Pancreas (tissue), 10 donors: ENCODE data around the gene BRPF3. TPM values are rescaled to one million over a fixed set of nuclear protein-coding genes. Genes with fewer than 3 reads are reported as not detected.

Experiments
- ATAC-seq, 4 donors: fragments of 200-7000 bp; cut with Tn5 transposase; one replicate each; pipeline versions ENCODE4 v1.8.0 to v1.9.1; 2020; ENCODE audit warnings: mild to moderate bottlenecking in 4 of 4, moderate library complexity in 4 of 4
- DNase-seq, 6 donors: peaks; one replicate each; pipeline ENCODE4 v3.0.0-alpha.2; 2020
- FAIRE-seq: peaks from 2 replicates; lab custom pipeline; 2012; peaks lifted over from hg19 to GRCh38; lab: Jason Lieb, UNC
- H3K27ac ChIP-seq, 4 donors: fragments of 200-600 bp; sonication (generic); 1 replicate in 3 of 4; 2 replicates in 1 of 4; pipeline versions ENCODE4 v1.5.0 to v1.8.0; 2020
- H3K27me3 ChIP-seq, 4 donors: fragments of 200-600 bp; one replicate each; pipeline ENCODE4 v1.8.0; 2021
- H3K36me3 ChIP-seq, 3 donors: fragments of 200-600 bp; sonication (generic) in 1 of 3; one replicate each; pipeline versions ENCODE4 v1.5.0 to v1.8.0; 2020 to 2021
- H3K4me1 ChIP-seq, 3 donors: fragments of 200-600 bp; one replicate each; pipeline ENCODE4 v1.8.0; 2021
- H3K4me3 ChIP-seq, 4 donors: fragments of 200-600 bp; sonication (generic) in 2 of 4; one replicate each; pipeline versions ENCODE4 v1.5.0 to v1.8.0; 2020 to 2021
- H3K9me3 ChIP-seq, 4 donors: fragments of 200-600 bp; one replicate each; pipeline ENCODE4 v1.8.0; 2021
- WGBS, 2 donors: extraction: QIAGEN DNeasy Blood & Tissue Kit; methylation state at CpG; one replicate each; pipeline ENCODE4 v1.1.7; 2013; 5-methylcytosine and 5-hydroxymethylcytosine counted together
- intact Hi-C, 3 donors: fragments of 100-400 bp; cut with DNase I; formaldehyde crosslinking; loops; one replicate each; pipeline versions ENCODE4 v1.11.1 to v1.14.2; 2022
- polyA plus RNA-seq, 2 donors: library from polyadenylated mRNA; stranded (reverse); fragments of 200-250 nt; gene quantifications; one replicate each; pipeline ENCODE4 v1.2.3, GENCODE V29; 2013
- total RNA-seq, 6 donors: library from RNA; stranded (reverse); fragmentation: NEBNext Ultra II Directional in 4 of 6; extraction: Animal tissue kit (Norgen Biotek cat#: 25700) in 4 of 6; gene quantifications; one replicate each; pipeline versions ENCODE4 v1.2.1 to v1.2.4, GENCODE V29; 2021 to 2023
- TF ChIP-seq, protein P1 (sequence below), 4 donors: fragments of 200-600 bp; sonication (generic) in 3 of 4; IDR thresholded peaks; one replicate each; pipeline versions ENCODE4 v1.5.0 to v1.8.0; 2021; ENCODE audit warnings: antibody characterized with exemption in 4 of 4
- donor health status: healthy with polysubstance abuse.
- donor health status: DM: no; HTN: no; CAD: no; lungs with moderate emphysema.
- donor health status: DM: no; HTN: no; CAD: no.
- donor health status: control.
- donor health status: control.
- donor health status: Bipolar disorder and iron deficiency.
- donor health status: DM: yes; HTN: yes; CAD: no.
- donor health status: DM: no; HTN: no; CAD: no.
- donor health status: DM: no; HTN: no; CAD: no.
- donor health status: DM: yes; HTN: yes; CAD: no.

The BRPF3 gene
- total and polyA plus RNA-seq, 8 donors: 8.4 to 27.0 (median 20.5) TPM

DNA sequence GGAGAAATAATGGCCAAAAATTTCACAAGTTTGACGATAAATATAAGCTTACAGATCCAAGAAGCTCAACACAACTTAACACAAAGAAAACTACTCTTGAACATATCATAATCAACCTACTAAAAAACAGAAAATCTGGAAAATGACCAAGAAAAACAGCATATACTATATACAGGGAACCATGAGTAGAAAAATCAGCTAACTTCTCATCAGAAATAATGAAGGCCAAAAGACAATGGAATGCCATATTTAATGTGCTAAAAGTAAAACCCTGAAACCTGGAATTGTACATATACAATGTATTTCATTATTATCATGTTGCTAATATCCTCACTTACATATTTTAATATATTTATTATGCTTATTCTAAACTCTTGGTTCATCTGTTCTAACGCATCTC lies 40.9 kb upstream of the BRPF3 start:
- ATAC-seq: no peak
- DNase-seq: no peak
- WGBS, 2 donors: 96 to 98% methylated on average over 2 of the region's 2 CpGs
- peak; percentile 47 for FAIRE-seq
- no peak overlapping the region for H3K4me3 ChIP-seq
- H3K9me3 ChIP-seq: no peaks in the 10 kb centered on the region
- TF ChIP-seq, protein P1, sequence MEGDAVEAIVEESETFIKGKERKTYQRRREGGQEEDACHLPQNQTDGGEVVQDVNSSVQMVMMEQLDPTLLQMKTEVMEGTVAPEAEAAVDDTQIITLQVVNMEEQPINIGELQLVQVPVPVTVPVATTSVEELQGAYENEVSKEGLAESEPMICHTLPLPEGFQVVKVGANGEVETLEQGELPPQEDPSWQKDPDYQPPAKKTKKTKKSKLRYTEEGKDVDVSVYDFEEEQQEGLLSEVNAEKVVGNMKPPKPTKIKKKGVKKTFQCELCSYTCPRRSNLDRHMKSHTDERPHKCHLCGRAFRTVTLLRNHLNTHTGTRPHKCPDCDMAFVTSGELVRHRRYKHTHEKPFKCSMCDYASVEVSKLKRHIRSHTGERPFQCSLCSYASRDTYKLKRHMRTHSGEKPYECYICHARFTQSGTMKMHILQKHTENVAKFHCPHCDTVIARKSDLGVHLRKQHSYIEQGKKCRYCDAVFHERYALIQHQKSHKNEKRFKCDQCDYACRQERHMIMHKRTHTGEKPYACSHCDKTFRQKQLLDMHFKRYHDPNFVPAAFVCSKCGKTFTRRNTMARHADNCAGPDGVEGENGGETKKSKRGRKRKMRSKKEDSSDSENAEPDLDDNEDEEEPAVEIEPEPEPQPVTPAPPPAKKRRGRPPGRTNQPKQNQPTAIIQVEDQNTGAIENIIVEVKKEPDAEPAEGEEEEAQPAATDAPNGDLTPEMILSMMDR (IDR thresholded peaks at IDR 0.05): no peak
- H3K36me3 ChIP-seq: no peaks in the 10 kb centered on the region
- H3K27ac ChIP-seq: no peak overlapping the region
- intact Hi-C loops: no loop called here
- H3K4me1 ChIP-seq: no peaks in the 10 kb centered on the region
- H3K27me3 ChIP-seq: no peaks in the 10 kb centered on the region

DNA sequence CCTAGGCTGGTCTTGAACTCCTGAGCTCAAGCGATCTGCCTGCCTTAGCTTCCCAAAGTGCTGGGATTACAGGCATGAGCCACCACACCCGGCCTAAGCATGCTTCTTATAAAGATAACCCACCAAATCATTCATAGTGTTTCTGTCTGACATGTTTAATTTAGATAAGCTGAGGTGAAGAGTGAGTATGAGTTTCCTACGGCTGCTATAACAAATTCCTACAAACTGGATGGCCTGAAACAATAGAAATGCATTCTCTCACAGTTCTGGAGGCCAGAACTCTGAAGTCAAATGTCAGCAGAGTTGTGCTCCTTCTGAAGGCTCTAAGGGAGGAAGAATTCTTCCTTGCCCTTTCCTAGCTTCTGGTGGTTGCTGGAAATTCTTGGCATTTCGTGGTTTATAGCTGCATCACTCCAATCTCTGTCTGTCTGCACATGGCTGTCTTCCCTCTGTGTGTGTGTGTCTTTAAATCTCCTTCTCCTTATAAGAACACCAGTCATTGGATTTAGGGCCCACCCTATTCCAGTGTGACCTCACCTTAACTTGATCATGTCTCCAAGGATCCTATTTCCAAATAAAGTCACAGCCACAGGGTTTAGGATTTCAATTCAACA lies 36.3 kb upstream of the BRPF3 start:
- Histone ChIP-seq H3K36me3 (no peaks in the 10 kb centered on the region), H3K27ac (no peak overlapping the region), H3K27me3 (no peaks in the 10 kb centered on the region), H3K9me3 (no peaks in the 10 kb centered on the region), H3K4me1 (no peaks in the 10 kb centered on the region), H3K4me3 (no peak overlapping the region)
- TF ChIP-seq, protein P1 (IDR thresholded peaks at IDR 0.05): no peak
- FAIRE-seq: no peak
- ATAC-seq: no peak
- intact Hi-C loops: no loop called here
- DNase-seq: no peak
- WGBS, 2 donors: 92 to 95% methylated on average over 4 of the region's 4 CpGs

DNA sequence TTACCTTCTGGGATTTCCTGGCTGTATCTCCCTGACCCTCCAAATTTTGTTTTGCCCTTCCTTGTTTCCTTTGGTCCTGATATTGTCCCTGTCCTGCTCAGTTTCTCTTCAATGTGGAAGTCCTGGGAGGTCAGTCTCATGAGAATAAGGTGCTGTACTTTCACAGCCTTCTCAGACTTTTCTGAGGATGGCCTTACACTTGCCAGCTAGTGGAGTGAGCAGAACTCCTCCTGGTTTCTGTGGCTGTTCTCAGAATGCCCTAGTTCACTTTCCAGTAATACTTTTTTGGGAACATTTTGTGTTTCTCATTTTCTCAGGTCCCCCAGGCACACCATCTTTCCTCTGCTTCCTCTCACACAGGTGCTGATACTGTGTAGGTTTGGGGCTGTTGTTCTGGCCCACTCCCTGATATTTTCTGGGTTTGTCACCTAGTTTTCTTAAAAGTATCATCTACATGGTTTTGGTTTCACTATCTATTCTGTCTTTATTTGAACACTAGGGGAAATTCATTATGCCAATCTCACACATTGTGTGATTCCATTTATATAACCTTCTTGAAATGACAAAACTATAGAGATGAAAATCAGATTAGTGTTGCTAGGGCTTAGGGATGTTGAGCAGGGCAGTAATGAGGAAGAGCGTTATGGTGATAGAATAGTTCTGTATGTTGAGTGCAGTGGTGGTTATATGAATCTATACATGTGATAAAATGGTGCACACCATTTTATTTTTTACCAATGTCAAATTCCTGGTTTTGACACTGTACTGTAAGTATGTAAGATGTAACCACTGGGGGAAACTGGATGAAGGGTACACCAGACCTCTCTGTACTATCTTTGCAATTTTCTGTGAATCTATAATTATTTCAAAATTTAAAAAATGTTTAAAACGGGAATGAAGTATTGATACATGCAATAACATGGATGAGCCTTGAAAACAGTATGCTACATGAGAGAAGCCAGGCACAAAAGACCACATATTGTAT lies 27.2 kb upstream of the BRPF3 start:
- ATAC-seq: no peak
- no peaks in the 10 kb centered on the region for H3K36me3 ChIP-seq
- H3K27ac ChIP-seq: no peak overlapping the region
- H3K4me3 ChIP-seq: no peak overlapping the region
- H3K27me3 ChIP-seq: no peaks in the 10 kb centered on the region
- no peak for FAIRE-seq
- TF ChIP-seq, protein P1 (IDR thresholded peaks at IDR 0.05): no peak
- DNase-seq: no peak
- WGBS, 2 donors: 91 to 92% methylated on average over 2 of the region's 2 CpGs
- intact Hi-C loops: no loop called here
- no peaks in the 10 kb centered on the region for H3K4me1 ChIP-seq
- H3K9me3 ChIP-seq: no peaks in the 10 kb centered on the region

DNA sequence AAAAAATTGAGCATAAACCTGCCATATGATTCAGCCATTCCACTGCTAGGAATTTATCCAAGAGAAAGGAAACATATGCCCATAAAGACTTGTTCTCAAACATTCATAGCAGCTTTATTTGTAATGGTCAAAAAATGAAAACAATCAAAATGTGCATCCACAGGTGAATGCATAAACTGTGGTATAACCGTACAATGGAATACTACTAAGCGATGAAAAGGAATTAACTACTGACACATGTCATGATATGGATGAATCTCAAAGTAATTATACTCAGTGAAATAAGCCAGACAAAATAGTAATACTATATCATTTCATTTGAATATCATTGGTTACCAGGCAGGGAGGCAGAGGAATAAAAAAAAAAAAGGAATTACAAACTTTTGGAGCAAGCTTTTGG lies 25.8 kb upstream of the BRPF3 start:
- WGBS, 2 donors: 99 to 100% methylated on average over 2 of the region's 2 CpGs
- no peak for FAIRE-seq
- H3K27me3 ChIP-seq: no peaks in the 10 kb centered on the region

More for the DNA sequence above, 25.8 kb upstream of the BRPF3 start:
- H3K36me3 ChIP-seq: no peaks in the 10 kb centered on the region
- DNase-seq (no peak), ATAC-seq (no peak)
- H3K4me1 ChIP-seq: no peaks in the 10 kb centered on the region
- no peaks in the 10 kb centered on the region for H3K9me3 ChIP-seq
- intact Hi-C loops: no loop called here
- H3K4me3 ChIP-seq: no peak overlapping the region
- no peak overlapping the region for H3K27ac ChIP-seq
- TF ChIP-seq, protein P1 (IDR thresholded peaks at IDR 0.05): no peak
